ENCODE results near the gene ERP27.

- TF ChIP-seq POLR2AphosphoS5 (IDR thresholded peaks at IDR 0.05; ENCODE audit: low read depth, low read length) (no peak), TCF12 (IDR thresholded peaks at IDR 0.05; ENCODE audit: low read depth, low read length) (no peak), POLR2A (IDR thresholded peaks at IDR 0.05; ENCODE audit: control extremely low read depth in 1 of 2, low read depth in 2 of 2, low read length in 2 of 2) (no peak)
Observed at GRCh38 chr12:14880890-14881453, 57.4 kb downstream of the ERP27 start.

All from H1 (cell line).